ENCODE data around the gene TNFRSF8. TPM values are rescaled to one million over a fixed set of nuclear protein-coding genes. Genes with fewer than 3 reads are reported as not detected.

The TNFRSF8 gene
- total and polyA plus RNA-seq, 2 of the 13 experiments (the other 11 are each of a cell fraction or from before 2014, with no cell fraction given): not detected

- intact Hi-C loops (cut with micrococcal nuclease; ENCODE audit: unreplicated experiment): no loop called here
- H3K36me3 ChIP-seq (replicated peaks in 1 of 2; ENCODE audit: control insufficient read depth in 1 of 2, insufficient read depth in 2 of 2, low read length in 2 of 2): no peaks in the 10 kb centered on the region
- peaks cover 17% of the 10 kb centered on the region for H3K4me1 ChIP-seq (ENCODE audit: insufficient read depth, low read length)
- no TSS peak for BruUV-seq (replicated peaks)
- no peak overlapping the region for H2AFZ ChIP-seq (ENCODE audit: low read length)
- WGBS (ENCODE audit: low lambda C conversion rate): no CpG with 5 or more reads among the region's 4 CpGs
- no peak overlapping the region for H3K9ac ChIP-seq (ENCODE audit: insufficient read depth, low read depth, low read length)
- H3K79me2 ChIP-seq (ENCODE audit: insufficient read depth, low read length): no peaks in the 10 kb centered on the region
- CTCF ChIA-PET (ENCODE audit: low intra/inter-chr PET ratio, low total read pairs): no interaction called here
- no peaks in the 10 kb centered on the region for H4K20me1 ChIP-seq (ENCODE audit: insufficient read depth, low read length)
- DNase-seq (ENCODE audit: low spot score): no peak
- no peak for ATAC-seq
- FAIRE-seq: no peak
- in situ Hi-C loops (cut with HindIII; ENCODE audit: extremely low pct_ligation_motif_present, low pct_unique_long_range_greater_than_20kb): no loop called here
- no peak for TF ChIP-seq ZNF496 (CRISPR knock-in tag; IDR thresholded peaks at IDR 0.05; ENCODE audit: insufficient replicate concordance)
- no peak for TF ChIP-seq ZNF121 (CRISPR knock-in tag; IDR thresholded peaks at IDR 0.05)
- no peak for TF ChIP-seq ZFP36L2 (CRISPR knock-in tag; IDR thresholded peaks at IDR 0.05)
- no peak for TF ChIP-seq GABPB1 (CRISPR knock-in tag; IDR thresholded peaks at IDR 0.05)
- no peak for TF ChIP-seq ZNF350 (CRISPR knock-in tag; IDR thresholded peaks at IDR 0.05; ENCODE audit: borderline replicate concordance, low read depth)
- no peak for TF ChIP-seq PHF20 (CRISPR knock-in tag; IDR thresholded peaks at IDR 0.05)
- no peak for TF ChIP-seq RFX1 (IDR thresholded peaks at IDR 0.05)
- TF ChIP-seq PHB2 (IDR thresholded peaks at IDR 0.05; ENCODE audit: partially characterized antibody): no peak
- no peak for TF ChIP-seq KDM3A (CRISPR knock-in tag; IDR thresholded peaks at IDR 0.05; ENCODE audit: low read depth)
- no peak for TF ChIP-seq TEAD3 (CRISPR knock-in tag; optimal IDR thresholded peaks at IDR 0.05; ENCODE audit: borderline replicate concordance)
- TF ChIP-seq, protein P1, sequence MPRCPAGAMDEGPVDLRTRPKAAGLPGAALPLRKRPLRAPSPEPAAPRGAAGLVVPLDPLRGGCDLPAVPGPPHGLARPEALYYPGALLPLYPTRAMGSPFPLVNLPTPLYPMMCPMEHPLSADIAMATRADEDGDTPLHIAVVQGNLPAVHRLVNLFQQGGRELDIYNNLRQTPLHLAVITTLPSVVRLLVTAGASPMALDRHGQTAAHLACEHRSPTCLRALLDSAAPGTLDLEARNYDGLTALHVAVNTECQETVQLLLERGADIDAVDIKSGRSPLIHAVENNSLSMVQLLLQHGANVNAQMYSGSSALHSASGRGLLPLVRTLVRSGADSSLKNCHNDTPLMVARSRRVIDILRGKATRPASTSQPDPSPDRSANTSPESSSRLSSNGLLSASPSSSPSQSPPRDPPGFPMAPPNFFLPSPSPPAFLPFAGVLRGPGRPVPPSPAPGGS (CRISPR knock-in tag; IDR thresholded peaks at IDR 0.05): no peak
- TF ChIP-seq, protein P2, sequence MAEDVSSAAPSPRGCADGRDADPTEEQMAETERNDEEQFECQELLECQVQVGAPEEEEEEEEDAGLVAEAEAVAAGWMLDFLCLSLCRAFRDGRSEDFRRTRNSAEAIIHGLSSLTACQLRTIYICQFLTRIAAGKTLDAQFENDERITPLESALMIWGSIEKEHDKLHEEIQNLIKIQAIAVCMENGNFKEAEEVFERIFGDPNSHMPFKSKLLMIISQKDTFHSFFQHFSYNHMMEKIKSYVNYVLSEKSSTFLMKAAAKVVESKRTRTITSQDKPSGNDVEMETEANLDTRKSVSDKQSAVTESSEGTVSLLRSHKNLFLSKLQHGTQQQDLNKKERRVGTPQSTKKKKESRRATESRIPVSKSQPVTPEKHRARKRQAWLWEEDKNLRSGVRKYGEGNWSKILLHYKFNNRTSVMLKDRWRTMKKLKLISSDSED (CRISPR knock-in tag; IDR thresholded peaks at IDR 0.05): no peak
- no peak for TF ChIP-seq ZNF12 (CRISPR knock-in tag; IDR thresholded peaks at IDR 0.05)
- no peak for TF ChIP-seq ZBTB38 (CRISPR knock-in tag; IDR thresholded peaks at IDR 0.05)
- no peak for TF ChIP-seq RARG (CRISPR knock-in tag; IDR thresholded peaks at IDR 0.05; ENCODE audit: low read depth)
- TF ChIP-seq, protein P3, sequence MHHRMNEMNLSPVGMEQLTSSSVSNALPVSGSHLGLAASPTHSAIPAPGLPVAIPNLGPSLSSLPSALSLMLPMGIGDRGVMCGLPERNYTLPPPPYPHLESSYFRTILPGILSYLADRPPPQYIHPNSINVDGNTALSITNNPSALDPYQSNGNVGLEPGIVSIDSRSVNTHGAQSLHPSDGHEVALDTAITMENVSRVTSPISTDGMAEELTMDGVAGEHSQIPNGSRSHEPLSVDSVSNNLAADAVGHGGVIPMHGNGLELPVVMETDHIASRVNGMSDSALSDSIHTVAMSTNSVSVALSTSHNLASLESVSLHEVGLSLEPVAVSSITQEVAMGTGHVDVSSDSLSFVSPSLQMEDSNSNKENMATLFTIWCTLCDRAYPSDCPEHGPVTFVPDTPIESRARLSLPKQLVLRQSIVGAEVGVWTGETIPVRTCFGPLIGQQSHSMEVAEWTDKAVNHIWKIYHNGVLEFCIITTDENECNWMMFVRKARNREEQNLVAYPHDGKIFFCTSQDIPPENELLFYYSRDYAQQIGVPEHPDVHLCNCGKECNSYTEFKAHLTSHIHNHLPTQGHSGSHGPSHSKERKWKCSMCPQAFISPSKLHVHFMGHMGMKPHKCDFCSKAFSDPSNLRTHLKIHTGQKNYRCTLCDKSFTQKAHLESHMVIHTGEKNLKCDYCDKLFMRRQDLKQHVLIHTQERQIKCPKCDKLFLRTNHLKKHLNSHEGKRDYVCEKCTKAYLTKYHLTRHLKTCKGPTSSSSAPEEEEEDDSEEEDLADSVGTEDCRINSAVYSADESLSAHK (CRISPR knock-in tag; IDR thresholded peaks at IDR 0.05; ENCODE audit: borderline replicate concordance): no peak
- TF ChIP-seq, protein P4, sequence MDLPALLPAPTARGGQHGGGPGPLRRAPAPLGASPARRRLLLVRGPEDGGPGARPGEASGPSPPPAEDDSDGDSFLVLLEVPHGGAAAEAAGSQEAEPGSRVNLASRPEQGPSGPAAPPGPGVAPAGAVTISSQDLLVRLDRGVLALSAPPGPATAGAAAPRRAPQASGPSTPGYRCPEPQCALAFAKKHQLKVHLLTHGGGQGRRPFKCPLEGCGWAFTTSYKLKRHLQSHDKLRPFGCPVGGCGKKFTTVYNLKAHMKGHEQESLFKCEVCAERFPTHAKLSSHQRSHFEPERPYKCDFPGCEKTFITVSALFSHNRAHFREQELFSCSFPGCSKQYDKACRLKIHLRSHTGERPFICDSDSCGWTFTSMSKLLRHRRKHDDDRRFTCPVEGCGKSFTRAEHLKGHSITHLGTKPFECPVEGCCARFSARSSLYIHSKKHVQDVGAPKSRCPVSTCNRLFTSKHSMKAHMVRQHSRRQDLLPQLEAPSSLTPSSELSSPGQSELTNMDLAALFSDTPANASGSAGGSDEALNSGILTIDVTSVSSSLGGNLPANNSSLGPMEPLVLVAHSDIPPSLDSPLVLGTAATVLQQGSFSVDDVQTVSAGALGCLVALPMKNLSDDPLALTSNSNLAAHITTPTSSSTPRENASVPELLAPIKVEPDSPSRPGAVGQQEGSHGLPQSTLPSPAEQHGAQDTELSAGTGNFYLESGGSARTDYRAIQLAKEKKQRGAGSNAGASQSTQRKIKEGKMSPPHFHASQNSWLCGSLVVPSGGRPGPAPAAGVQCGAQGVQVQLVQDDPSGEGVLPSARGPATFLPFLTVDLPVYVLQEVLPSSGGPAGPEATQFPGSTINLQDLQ (CRISPR knock-in tag; IDR thresholded peaks at IDR 0.05): no peak
- no peak overlapping the region for H3K27ac ChIP-seq (ENCODE audit: extremely low read length, insufficient read depth, low read length)
- H3K4me3 ChIP-seq (replicated peaks in 1 of 3; ENCODE audit: insufficient read depth in 1 of 3, low read depth in 2 of 3, low read length in 3 of 3): no peak overlapping the region
- H3K9me3 ChIP-seq (ENCODE audit: low read length): no peaks in the 10 kb centered on the region
- peaks cover 5 to 49% of the 10 kb centered on the region in 2 experiments; a peak in 4 of 5 replicates for H3K27me3 ChIP-seq (ENCODE audit: control insufficient read depth in 1 of 2, insufficient read depth in 2 of 2, low read length in 2 of 2)
- POLR2A ChIA-PET: no interaction called here
- H3K4me2 ChIP-seq (ENCODE audit: low read depth, low read length): no peak overlapping the region
Observed at GRCh38 chr1:12140016-12140415, 76.9 kb downstream of the TNFRSF8 start.
